Transverse colon (tissue), 4 donors: Measurements from ENCODE around the gene H2BK1. TPM values are rescaled to one million over a fixed set of nuclear protein-coding genes. Genes with fewer than 3 reads are reported as not detected.

Source experiments
- DNase-seq: peaks from one replicate; pipeline ENCODE4 v3.0.0-alpha.2; 2019
- H3K27ac ChIP-seq, 4 donors: fragments of 200-600 bp; sonication (generic); 2 replicates each; pipeline ENCODE4 v1.5.1; 2016 to 2018; ENCODE audit warnings: inconsistent platforms in 4 of 4
- H3K27me3 ChIP-seq: fragments of 200-600 bp; sonication (generic); 2 replicates; pipeline ENCODE4 v1.5.1; 2017; ENCODE audit warnings: inconsistent platforms
- H3K36me3 ChIP-seq, 4 donors: fragments of 200-600 bp; sonication (generic); 2 replicates each; pipeline ENCODE4 v1.5.1; 2017 to 2019; ENCODE audit warnings: inconsistent platforms in 4 of 4
- H3K4me1 ChIP-seq, 4 donors: fragments of 200-600 bp; sonication (generic); 2 replicates each; pipeline ENCODE4 v1.5.1; 2017 to 2020; ENCODE audit warnings: inconsistent platforms in 4 of 4
- H3K4me3 ChIP-seq, 4 donors: fragments of 200-600 bp; sonication (generic); 1 replicate in 1 of 4; 2 replicates in 3 of 4; pipeline versions ENCODE4 v1.5.1 to v1.6.1; 2017 to 2019; ENCODE audit warnings: inconsistent platforms in 4 of 4
- H3K9me3 ChIP-seq, 2 donors: fragments of 200-600 bp; sonication (generic); 2 replicates each; pipeline ENCODE4 v1.5.1; 2017 to 2019; ENCODE audit warnings: inconsistent platforms in 2 of 2
- EP300 ChIP-seq: sonication (generic); formaldehyde crosslinking; IDR thresholded peaks from one replicate; pipeline ENCODE4 v1.6.1; 2017; ENCODE audit warnings: antibody characterized with exemption, low read depth
- POLR2A ChIP-seq: fragments of 450-650 bp; IDR thresholded peaks from one replicate; pipeline ENCODE4 v1.6.1; 2016; ENCODE audit warnings: antibody characterized with exemption, mild to moderate bottlenecking, moderate library complexity
- POLR2AphosphoS5 ChIP-seq, 3 donors: sonication (generic); formaldehyde crosslinking; IDR thresholded peaks; one replicate each; pipeline ENCODE4 v1.6.1; 2016; ENCODE audit warnings: antibody characterized with exemption in 3 of 3
- WGBS, 2 donors: methylation state at CpG; one replicate each; pipeline ENCODE4 v1.1.5; 2018; ENCODE audit warnings: low coverage in 1 of 2; 5-methylcytosine and 5-hydroxymethylcytosine counted together
- in situ Hi-C, 4 donors: fragments of 200-750 bp; cut with MboI; loops; one replicate each; pipeline versions ENCODE4 v1.15.0 to v1.15.1; 2017; ENCODE audit warnings: low sequenced_read_pairs in 3 of 4, low pct_ligation_motif_present in 1 of 4, low pct_unique_long_range_greater_than_20kb in 1 of 4
- intact Hi-C: fragments of 100-400 bp; cut with DNase I; formaldehyde crosslinking; loops from one replicate; pipeline ENCODE4 v1.15.1; 2023; ENCODE audit warnings: low total_unique reads
- total RNA-seq, 4 donors: library from RNA; depleted of rRNA; stranded (reverse); fragments of >200 nt; gene quantifications; one replicate each; pipeline ENCODE4 v1.1.0, GENCODE V29; 2016
- TF ChIP-seq, protein P1 (sequence below), 5 experiments: fragments of 200-600 bp in 3 of 5; fragments of 450-650 bp in 2 of 5; sonication (generic) in 3 of 5; IDR thresholded peaks; 1 replicate in 2 of 5; 2 replicates in 3 of 5; pipeline ENCODE4 v1.5.1; 2016 to 2017; ENCODE audit warnings: antibody characterized with exemption in 5 of 5, inconsistent platforms in 3 of 5, mild to moderate bottlenecking in 2 of 5, moderate library complexity in 1 of 5

The H2BK1 gene
- total RNA-seq, result not detected

DNA sequence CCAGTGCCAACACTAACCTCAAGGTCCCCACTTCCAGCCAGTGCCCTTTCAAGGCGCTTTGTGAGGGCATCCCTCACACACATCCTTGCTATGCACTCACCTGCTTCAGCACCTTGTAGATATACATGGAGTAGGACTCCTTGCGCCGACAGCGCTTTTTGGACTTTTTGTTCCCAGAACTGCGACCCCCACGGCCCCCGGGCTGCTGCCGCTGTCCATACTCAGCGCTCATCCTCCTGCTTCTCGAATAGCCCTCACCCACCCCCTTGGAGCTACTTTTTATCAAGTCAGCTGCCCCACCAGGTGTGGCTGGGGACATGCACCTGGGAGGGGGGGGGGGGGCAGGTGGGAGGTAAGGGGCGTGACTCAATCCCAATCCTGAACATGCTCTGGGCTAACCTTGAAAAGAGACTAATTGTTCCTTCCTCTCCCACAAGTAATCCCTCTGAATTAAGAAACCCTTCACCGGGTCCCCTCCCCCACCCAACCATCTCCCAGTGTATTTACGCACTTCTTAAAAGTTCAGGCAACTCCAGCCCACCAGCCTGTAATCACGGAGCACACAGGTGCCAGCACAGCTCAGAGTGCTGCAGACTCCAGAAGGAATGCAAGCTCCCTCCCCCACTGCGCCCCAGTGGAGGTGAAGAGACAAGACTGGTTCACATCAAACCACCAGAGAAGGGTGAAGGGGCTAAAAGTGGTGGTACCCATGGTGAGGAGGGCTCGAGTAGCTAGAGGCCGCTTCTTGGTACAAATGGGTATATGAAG, at the start of gene H2BK1:
Gene H2BK1, minus strand, starts transcription at position 402 of the 768 bp plus-strand sequence. Its CDS starts 170 bp downstream, at position 232.
- no peak for DNase-seq
- no peaks in the 10 kb centered on the region for H3K4me1 ChIP-seq
- intact Hi-C loops, result no loop called here
- peaks cover 10% of the 10 kb centered on the region for H3K27me3 ChIP-seq
- TF ChIP-seq POLR2AphosphoS5 (IDR thresholded peaks at IDR 0.05) (no peak), EP300 (no peak), POLR2A (no peak)
- TF ChIP-seq, protein P1, sequence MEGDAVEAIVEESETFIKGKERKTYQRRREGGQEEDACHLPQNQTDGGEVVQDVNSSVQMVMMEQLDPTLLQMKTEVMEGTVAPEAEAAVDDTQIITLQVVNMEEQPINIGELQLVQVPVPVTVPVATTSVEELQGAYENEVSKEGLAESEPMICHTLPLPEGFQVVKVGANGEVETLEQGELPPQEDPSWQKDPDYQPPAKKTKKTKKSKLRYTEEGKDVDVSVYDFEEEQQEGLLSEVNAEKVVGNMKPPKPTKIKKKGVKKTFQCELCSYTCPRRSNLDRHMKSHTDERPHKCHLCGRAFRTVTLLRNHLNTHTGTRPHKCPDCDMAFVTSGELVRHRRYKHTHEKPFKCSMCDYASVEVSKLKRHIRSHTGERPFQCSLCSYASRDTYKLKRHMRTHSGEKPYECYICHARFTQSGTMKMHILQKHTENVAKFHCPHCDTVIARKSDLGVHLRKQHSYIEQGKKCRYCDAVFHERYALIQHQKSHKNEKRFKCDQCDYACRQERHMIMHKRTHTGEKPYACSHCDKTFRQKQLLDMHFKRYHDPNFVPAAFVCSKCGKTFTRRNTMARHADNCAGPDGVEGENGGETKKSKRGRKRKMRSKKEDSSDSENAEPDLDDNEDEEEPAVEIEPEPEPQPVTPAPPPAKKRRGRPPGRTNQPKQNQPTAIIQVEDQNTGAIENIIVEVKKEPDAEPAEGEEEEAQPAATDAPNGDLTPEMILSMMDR (IDR thresholded peaks at IDR 0.05), result no peak
- no peak within 1 kb of the TSS for H3K27ac ChIP-seq
- in situ Hi-C loops, result no loop called here
- WGBS, 2 donors, result 86 to 91% methylated on average over 12 to 17 of the region's 17 CpGs
- H3K9me3 ChIP-seq, result no peaks in the 10 kb centered on the region
- H3K36me3 ChIP-seq, result peaks cover 0 to 15% (median 4%) of the 10 kb centered on the region in 4 donors
- H3K4me3 ChIP-seq, result no peak within 1 kb of the TSS

DNA sequence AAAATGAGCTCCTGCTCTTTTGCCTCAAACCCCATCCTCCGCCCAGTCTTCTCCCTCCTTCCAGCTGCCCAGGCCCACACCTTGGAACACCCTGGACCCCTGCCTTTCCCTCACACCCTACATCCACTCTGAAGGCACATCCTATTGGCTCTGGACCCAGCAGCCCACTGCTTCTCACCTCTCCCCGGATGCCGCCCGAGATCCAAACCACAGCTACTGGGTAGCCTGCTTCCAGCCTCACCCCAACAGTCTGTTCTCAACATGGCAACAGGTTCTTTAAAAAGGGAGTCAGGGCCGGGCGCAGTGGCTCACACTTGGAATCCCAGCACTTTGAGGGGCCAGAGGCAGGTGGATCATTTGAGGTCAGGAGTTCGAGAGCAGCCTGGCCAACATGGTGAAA, 47.7 kb upstream of the H2BK1 start:
- no peaks in the 10 kb centered on the region for H3K9me3 ChIP-seq
- H3K27me3 ChIP-seq, result peaks cover 42% of the 10 kb centered on the region
- H3K27ac ChIP-seq, result no peak overlapping the region
- TF ChIP-seq POLR2A (no peak), EP300 (no peak), POLR2AphosphoS5 (IDR thresholded peaks at IDR 0.05) (no peak)
- TF ChIP-seq, protein P1 (IDR thresholded peaks at IDR 0.05), result no peak
- H3K4me3 ChIP-seq, result no peak overlapping the region
- DNase-seq, result no peak
- 81 to 100% methylated on average over 1 to 7 of the region's 7 CpGs for WGBS, 2 donors
- peaks cover 0 to 3% (median 2%) of the 10 kb centered on the region in 4 donors for H3K4me1 ChIP-seq
- intact Hi-C loops, result no loop called here
- in situ Hi-C loops, result no loop called here
- no peaks in the 10 kb centered on the region for H3K36me3 ChIP-seq

DNA sequence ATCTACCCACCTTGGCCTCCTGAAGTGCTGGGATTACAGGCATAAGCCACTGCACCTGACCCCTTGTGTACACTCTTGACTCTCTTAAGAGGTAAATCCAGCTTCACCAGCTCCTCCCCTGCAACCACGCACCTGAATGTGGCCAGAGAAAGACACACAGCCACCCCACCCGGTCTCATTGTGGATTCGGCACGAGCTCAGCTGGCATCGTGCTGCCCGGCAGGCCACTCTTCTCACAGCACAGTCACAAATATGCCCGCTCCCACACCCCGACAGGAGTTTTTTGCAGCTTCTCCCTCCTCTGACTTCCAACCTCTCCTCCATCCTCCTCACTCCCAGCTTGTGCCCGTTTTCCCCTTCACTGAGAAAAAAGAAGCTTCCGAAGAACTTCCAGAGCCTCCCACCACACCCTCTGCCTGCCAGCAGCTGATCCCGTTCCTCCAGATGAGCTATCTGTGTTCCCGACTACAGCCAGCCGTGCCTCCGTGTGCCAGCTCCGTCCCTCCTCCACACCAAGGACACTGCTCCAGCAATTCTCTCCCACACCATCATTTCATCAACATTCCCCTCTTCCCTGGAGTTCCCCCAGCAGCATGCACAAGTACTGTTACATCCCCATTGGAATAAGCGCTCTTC, 46.2 kb upstream of the H2BK1 start:
- WGBS, 2 donors, result 55 to 57% methylated on average over 11 to 16 of the region's 16 CpGs
- intact Hi-C loops, result no loop called here
- H3K4me1 ChIP-seq, result peaks cover under 1 to 15% (median 4%) of the 10 kb centered on the region in 4 donors

DNA sequence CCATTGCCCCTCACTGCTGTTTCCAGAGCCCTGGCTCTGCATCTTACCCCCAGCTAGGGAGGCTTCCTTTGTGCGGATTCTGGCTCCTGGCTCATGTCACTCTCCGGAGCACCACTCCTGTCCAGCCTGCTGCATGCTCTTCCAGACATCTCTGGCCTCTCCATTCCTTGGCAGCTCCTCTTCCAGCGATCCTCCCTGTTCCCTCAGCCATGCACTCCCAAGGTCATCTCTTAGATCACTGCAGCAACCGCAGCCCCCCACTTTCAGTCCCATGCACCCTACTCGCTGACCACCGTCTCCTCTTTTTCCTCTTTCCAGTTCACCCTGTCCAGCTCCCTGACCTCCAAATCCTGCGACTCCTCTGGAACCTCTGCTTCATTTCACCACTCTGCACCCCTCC, 45.1 kb upstream of the H2BK1 start:
- intact Hi-C loops, result no loop called here
- 69 to 79% methylated on average over 5 to 7 of the region's 7 CpGs for WGBS, 2 donors
- in situ Hi-C loops, result no loop called here
- peaks cover 10 to 26% (median 12%) of the 10 kb centered on the region in 4 donors for H3K4me1 ChIP-seq
- TF ChIP-seq EP300 (no peak), POLR2AphosphoS5 (IDR thresholded peaks at IDR 0.05) (no peak), POLR2A (no peak)
- TF ChIP-seq, protein P1 (IDR thresholded peaks at IDR 0.05), result no peak
- no peak for DNase-seq
- H3K36me3 ChIP-seq, result no peaks in the 10 kb centered on the region
- H3K27ac ChIP-seq, result no peak overlapping the region
- no peaks in the 10 kb centered on the region for H3K9me3 ChIP-seq
- H3K4me3 ChIP-seq, result no peak overlapping the region
- peaks cover 61% of the 10 kb centered on the region for H3K27me3 ChIP-seq

More for the DNA sequence above, 46.2 kb upstream of the H2BK1 start:
- Histone ChIP-seq H3K27ac (no peak overlapping the region), H3K9me3 (no peaks in the 10 kb centered on the region), H3K36me3 (no peaks in the 10 kb centered on the region), H3K27me3 (peaks cover 55% of the 10 kb centered on the region), H3K4me3 (no peak overlapping the region)
- no peak for DNase-seq
- TF ChIP-seq EP300, result no peak
- TF ChIP-seq POLR2AphosphoS5 (IDR thresholded peaks at IDR 0.05), result no peak
- TF ChIP-seq POLR2A, result no peak
- TF ChIP-seq, protein P1 (IDR thresholded peaks at IDR 0.05), result no peak
- in situ Hi-C loops, result no loop called here
